Activated naive CD4-positive, alpha-beta T cell treated with anti-CD3 and anti-CD28 coated beads, Interleukin-2, amount 10 ng/mL, durations not matched to agents 7 days and 5 days (primary cell): Measurements from ENCODE around the gene C18orf63.

Experiments used
- CTCF ChIA-PET: fragments of 350-600 bp; sonication (Branson Sonifier 250); formaldehyde crosslinking; loops from one replicate; lab custom pipeline; 2021; ENCODE audit warnings: antibody characterized with exemption; lab: Charles Lee
- DNase-seq: peaks from one replicate; pipeline ENCODE4 v3.0.0-alpha.2; 2020
- H3K27ac Mint-ChIP-seq: one replicate; pipeline ENCODE4 v1.8.0; 2021; ENCODE audit warnings: mild to moderate bottlenecking, moderate library complexity, mixed read lengths
- H3K27me3 Mint-ChIP-seq: one replicate; pipeline ENCODE4 v1.8.0; 2021; ENCODE audit warnings: mild to moderate bottlenecking, mixed read lengths
- H3K36me3 Mint-ChIP-seq: one replicate; pipeline ENCODE4 v1.8.0; 2021; ENCODE audit warnings: mixed read lengths
- H3K4me1 Mint-ChIP-seq: one replicate; pipeline ENCODE4 v1.8.0; 2021; ENCODE audit warnings: mixed read lengths
- H3K4me3 Mint-ChIP-seq: one replicate; pipeline ENCODE4 v1.8.0; 2021; ENCODE audit warnings: mild to moderate bottlenecking, moderate library complexity, mixed read lengths
- H3K9me3 Mint-ChIP-seq: one replicate; pipeline ENCODE4 v1.8.0; 2021; ENCODE audit warnings: mixed read lengths

Gene C18orf63

DNA sequence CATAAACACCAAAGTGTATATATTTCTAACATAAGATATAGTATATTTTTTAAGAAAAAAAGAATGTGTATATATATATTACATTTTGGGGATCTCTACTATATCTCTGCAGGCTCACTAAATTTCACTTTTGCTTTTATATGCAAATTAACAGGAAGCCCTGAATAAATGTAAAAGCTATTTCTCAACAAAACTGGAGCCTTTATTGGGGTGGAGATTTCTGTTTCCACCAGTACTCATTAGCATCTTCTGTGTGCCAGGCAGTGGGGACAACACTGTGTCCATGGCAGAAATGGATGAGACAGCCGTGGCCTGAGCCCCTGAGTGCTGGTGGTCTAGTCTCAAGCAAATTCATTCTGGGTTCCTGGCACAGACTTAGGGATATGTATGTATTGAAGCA lies 41.3 kb downstream of the C18orf63 start:
- Mint-ChIP-seq H3K9me3 (no peaks in the 10 kb centered on the region), H3K4me3 (no peak overlapping the region), H3K27me3 (peaks cover 30% of the 10 kb centered on the region), H3K27ac (no peak overlapping the region), H3K36me3 (no peaks in the 10 kb centered on the region), H3K4me1 (peaks cover 32% of the 10 kb centered on the region)
- DNase-seq: no peak
- CTCF ChIA-PET: interaction anchor here (5.7 kb wide), 2 partner anchors 137 to 195 kb away, joined by 53 to 173 read pairs; partner anchors contain the start of gene CNDP2

DNA sequence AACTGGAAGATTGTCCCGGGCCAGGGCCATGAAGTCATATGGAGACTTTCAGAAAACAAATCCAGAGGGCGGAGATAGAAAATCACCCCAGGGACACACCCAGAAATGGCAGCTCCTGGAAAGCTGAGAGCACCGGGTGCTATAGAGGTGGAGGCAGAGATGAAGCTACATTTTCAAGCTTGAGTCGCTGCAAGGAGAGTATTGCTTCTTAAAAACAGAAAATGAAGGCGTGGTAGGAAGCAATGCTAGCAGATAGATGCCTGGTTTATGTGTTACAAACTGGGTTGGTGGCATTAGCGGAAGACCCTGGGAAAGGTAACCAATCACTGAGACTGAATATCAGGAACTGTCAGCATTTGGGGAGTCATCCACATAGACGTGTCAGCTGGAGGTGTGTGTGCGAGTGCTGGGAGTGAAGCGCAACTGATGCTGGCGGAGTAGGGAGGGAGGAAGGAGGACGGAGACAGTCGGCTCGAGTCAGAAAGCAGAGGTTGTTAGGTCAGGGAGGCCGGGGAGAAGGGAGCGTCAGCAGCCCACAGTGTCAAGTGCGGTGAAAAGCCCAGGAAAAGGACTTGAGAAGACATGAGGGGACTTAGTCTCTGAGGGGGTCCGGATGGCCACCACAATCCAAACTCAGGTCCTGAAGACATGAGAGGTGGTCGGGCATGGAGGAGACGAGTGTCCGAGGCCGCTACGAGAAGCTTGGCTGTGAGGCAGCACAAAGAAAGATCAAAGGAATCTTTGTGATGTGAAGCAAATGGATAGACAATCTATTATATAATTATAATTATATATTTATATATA lies 45.4 kb downstream of the C18orf63 start:
- H3K4me3 Mint-ChIP-seq: no peak overlapping the region
- H3K27ac Mint-ChIP-seq: no peak overlapping the region
- no peaks in the 10 kb centered on the region for H3K36me3 Mint-ChIP-seq
- DNase-seq: no peak
- H3K4me1 Mint-ChIP-seq: peaks cover 11% of the 10 kb centered on the region
- H3K27me3 Mint-ChIP-seq: peaks cover 26% of the 10 kb centered on the region
- no peaks in the 10 kb centered on the region for H3K9me3 Mint-ChIP-seq
- CTCF ChIA-PET: interaction anchor here (0.6 to 1.1 kb wide), 2 partner anchors 15 to 133 kb away, joined by 3 read pairs; no protein-coding TSS in a partner anchor

DNA sequence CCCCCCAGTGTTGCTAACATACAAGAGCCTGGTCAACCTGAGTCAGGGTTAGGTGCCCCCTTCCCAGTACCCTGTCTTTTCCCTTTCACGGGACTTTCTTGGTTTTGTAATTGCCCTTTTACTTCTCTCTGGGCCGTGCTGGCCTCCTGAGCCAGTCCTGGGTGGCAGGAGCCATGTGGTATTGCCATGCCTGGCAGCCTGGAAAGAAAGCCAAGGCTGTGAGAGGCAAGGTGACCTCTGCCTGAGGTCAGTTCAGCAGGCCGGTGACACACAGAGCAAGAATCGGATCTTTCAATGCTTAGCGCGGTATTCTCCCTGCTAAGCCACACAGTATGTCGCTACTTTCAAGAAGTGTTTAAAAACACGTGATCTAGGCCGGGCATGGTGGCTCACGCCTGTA lies 52.3 kb downstream of the C18orf63 start:
- no peak overlapping the region for H3K4me3 Mint-ChIP-seq
- DNase-seq: no peak
- H3K36me3 Mint-ChIP-seq: peaks cover 1% of the 10 kb centered on the region
- H3K27ac Mint-ChIP-seq: no peak overlapping the region
- no peaks in the 10 kb centered on the region for H3K9me3 Mint-ChIP-seq
- peaks cover 38% of the 10 kb centered on the region for H3K4me1 Mint-ChIP-seq
- H3K27me3 Mint-ChIP-seq: peaks cover 34% of the 10 kb centered on the region
- CTCF ChIA-PET: no interaction called here

DNA sequence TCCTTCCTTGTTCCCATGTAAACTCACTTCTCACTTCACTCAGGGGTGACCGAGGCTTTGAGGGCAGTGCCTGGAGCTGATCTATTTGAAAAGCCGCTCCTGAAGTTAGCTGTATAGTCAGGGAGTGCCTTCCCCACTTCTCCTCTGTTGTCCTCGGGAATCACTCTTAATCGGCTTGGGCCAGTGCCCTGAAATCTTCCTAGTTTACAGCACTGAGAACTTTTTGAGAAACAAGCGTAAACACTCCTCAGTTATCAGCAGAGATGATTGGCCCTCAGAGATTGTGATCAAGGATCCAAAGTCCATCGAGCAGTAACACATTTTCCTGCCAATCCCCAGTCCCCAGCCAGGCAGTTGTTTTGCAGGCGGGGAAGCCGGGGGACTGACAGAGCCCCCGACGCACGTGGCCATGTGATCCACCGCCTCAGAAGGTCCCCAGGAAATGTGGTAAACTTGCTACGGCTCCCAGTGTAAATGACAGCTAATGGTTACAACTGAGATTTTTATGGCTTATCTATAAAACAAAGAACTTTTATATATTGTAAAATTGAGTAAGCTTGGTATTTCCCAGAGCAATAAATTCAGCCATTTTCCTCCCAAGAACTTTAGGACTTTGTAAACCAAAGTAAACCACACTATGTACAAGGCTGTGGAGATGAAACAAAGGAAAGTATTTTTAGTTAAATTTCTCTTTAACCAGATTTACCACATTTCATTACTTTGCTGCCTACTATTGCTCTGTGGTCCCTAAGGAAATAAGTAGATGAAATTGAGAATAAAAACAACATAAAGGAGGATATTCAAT lies 53.5 kb downstream of the C18orf63 start:
- Mint-ChIP-seq H3K27me3 (peaks cover 26% of the 10 kb centered on the region), H3K27ac (no peak overlapping the region), H3K4me3 (no peak overlapping the region), H3K9me3 (no peaks in the 10 kb centered on the region), H3K36me3 (peaks cover 1% of the 10 kb centered on the region), H3K4me1 (peaks cover 48% of the 10 kb centered on the region)
- CTCF ChIA-PET: no interaction called here
- DNase-seq: no peak

DNA sequence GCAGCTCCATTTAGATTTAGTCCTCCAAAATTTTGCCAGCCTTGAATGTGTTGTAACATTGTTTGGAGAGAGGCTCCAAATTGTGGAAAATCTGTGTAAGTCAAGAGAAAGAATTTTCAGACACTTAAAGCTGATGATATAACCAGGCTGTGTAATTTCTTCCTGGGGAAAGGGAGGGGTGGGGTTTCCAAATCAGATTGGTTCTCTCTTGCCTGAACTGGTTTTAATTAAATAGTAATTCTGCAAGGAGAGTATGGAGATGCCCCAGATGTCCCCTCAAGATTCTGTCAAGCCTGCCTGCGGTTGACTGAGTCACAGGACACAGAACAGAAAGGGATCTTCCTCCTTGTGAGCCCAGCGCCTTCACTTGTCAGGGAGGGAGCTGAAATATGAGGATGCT lies 54.5 kb downstream of the C18orf63 start:
- Mint-ChIP-seq H3K27ac (no peak overlapping the region), H3K4me3 (no peak overlapping the region), H3K27me3 (peaks cover 26% of the 10 kb centered on the region), H3K36me3 (peaks cover 1% of the 10 kb centered on the region), H3K9me3 (no peaks in the 10 kb centered on the region), H3K4me1 (peaks cover 58% of the 10 kb centered on the region)
- CTCF ChIA-PET: interaction anchor here (1.0 kb wide), 1 partner anchor 8 kb away, joined by 3 read pairs; no protein-coding TSS in a partner anchor
- no peak for DNase-seq

DNA sequence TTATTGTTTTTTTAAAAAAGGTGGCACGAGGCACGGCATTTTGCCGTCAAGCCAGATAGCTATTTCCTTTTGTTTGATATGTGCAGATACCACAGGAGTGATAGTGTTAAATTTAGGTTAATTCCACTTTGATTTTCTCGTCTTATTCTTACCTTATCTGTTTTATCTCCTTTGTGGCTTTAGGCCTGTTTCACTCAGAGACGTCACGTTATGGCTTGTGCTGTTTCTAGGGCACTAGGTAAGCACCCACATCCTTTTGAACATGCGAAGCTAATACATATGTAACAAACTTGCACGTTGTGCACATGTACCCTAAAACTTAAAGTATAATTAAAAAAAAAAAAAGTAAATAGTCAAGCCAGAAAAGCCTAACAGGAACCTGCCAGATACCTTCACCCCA lies 57.8 kb downstream of the C18orf63 start:
- no peaks in the 10 kb centered on the region for H3K9me3 Mint-ChIP-seq
- H3K27me3 Mint-ChIP-seq: peaks cover 27% of the 10 kb centered on the region
- CTCF ChIA-PET: interaction anchor here (0.6 to 1.3 kb wide), 3 partner anchors 18 to 120 kb away, joined by 3 to 8 read pairs (median 3); no protein-coding TSS in a partner anchor
- DNase-seq: peak; percentile 71
- peaks cover 1% of the 10 kb centered on the region for H3K36me3 Mint-ChIP-seq
- peaks cover 87% of the 10 kb centered on the region for H3K4me1 Mint-ChIP-seq
- H3K4me3 Mint-ChIP-seq: no peak overlapping the region
- peak overlapping the region; percentile 80 for H3K27ac Mint-ChIP-seq

DNA sequence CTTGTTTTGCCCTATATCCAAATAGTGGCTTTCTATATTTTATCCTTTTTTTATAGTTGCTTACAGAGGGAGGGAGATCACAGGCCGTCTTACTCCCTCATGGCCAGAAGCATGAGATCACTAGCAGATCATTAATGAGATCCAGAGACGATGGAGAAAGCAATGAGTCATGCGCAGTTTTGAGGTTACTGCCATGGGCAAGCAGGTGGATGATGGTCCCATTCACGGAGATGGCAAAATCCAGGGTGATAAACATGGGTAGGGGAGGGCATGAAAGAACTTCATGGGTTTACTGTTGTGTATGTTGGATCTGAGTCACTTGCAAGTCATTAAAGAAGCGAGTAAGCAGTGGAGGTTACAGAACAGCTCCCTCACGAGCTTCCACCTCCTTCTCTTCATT lies 60.4 kb downstream of the C18orf63 start:
- no peak overlapping the region for H3K4me3 Mint-ChIP-seq

DNA sequence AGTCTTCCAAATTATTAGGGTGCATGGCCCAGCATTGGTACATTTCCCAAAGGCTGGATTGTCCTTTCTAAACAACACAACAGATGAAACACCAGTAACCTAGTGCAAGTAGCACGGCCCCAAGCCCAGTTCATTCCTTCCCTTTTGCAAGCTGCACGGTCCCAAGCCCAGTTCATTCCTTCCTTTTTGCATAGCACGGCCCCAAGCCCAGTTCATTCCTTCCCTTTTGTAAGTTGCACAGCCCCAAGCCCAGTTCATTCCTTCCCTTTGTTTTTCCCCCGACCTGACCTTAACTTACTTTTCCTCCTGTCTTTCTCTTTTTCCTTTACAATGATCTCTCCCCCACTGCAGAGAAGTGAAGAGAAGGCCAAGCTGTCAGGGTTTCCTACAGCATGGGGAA lies 60.9 kb downstream of the C18orf63 start:
- peaks cover 1% of the 10 kb centered on the region for H3K9me3 Mint-ChIP-seq
- H3K27ac Mint-ChIP-seq: peak overlapping the region; percentile 62
- H3K4me1 Mint-ChIP-seq: peaks cover 75% of the 10 kb centered on the region
- no peak overlapping the region for H3K4me3 Mint-ChIP-seq
- CTCF ChIA-PET: interaction anchor here (1.1 to 1.7 kb wide), 2 partner anchors 13 to 16 kb away, joined by 3 to 5 read pairs; no protein-coding TSS in a partner anchor
- DNase-seq: no peak
- peaks cover 6% of the 10 kb centered on the region for H3K36me3 Mint-ChIP-seq
- peaks cover 11% of the 10 kb centered on the region for H3K27me3 Mint-ChIP-seq

More for the DNA sequence above, 60.4 kb downstream of the C18orf63 start:
- peaks cover 15% of the 10 kb centered on the region for H3K27me3 Mint-ChIP-seq
- no peak for DNase-seq
- H3K4me1 Mint-ChIP-seq: peaks cover 80% of the 10 kb centered on the region
- peak overlapping the region; percentile 12 for H3K27ac Mint-ChIP-seq
- H3K9me3 Mint-ChIP-seq: peaks cover 1% of the 10 kb centered on the region
- CTCF ChIA-PET: interaction anchor here (1.1 to 1.7 kb wide), 2 partner anchors 13 to 15 kb away, joined by 3 to 5 read pairs; no protein-coding TSS in a partner anchor
- peaks cover 6% of the 10 kb centered on the region for H3K36me3 Mint-ChIP-seq

DNA sequence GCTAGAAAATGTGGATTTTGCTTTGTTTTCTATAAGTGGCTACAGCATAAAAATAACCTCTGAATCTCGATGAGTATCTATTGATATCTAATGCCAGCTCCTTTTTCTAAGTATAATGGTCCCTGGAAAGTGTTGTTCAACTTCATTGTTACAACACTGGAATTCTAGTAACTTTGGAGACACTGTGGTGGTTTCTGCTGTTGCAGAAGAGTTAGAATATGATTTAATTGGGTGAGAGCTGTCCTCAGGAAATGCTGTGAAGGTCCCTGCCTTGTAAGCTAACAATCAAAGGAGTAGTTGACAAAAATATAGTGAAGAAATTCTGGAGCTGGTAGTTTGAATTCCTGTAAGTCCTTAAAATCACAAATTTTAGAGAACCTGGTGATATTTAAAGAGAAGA lies 62.1 kb downstream of the C18orf63 start:
- Mint-ChIP-seq H3K9me3 (peaks cover 1% of the 10 kb centered on the region), H3K36me3 (peaks cover 6% of the 10 kb centered on the region), H3K4me1 (peaks cover 66% of the 10 kb centered on the region), H3K27ac (peak overlapping the region; percentile 95), H3K27me3 (peaks cover 15% of the 10 kb centered on the region), H3K4me3 (peak overlapping the region; percentile 41)
- CTCF ChIA-PET: interaction anchor here (0.7 to 2.8 kb wide), 8 partner anchors 7 to 181 kb away, joined by 3 to 12 read pairs (median 3); no protein-coding TSS in a partner anchor
- DNase-seq: no peak

DNA sequence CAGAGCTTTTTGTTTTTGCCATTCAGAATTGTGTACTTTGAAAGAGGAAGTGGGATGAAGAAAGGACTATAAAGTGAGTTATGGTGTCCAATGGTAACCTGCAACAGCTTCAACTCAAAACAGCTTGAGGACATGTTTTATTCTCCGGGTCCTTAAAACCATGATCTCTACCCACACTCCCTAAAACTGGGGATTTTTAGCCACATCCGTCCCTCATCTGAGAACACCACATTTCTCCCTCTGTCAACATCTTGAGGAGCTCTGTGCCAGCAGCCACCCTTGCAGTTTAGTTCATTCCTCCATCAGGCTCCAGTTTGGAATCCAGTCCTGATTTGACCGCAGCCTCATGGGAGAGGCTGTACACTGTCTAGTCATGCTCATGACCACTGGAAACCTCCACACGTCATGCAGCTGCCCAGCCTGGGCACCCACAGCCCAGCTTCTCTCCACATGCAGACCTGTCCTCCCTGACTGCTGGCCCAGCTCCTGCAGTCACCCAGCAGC lies 62.6 kb downstream of the C18orf63 start:
- H3K27ac Mint-ChIP-seq: peak overlapping the region; percentile 95
- H3K9me3 Mint-ChIP-seq: peaks cover 1% of the 10 kb centered on the region
- CTCF ChIA-PET: interaction anchor here (0.7 to 2.8 kb wide), 8 partner anchors 8 to 181 kb away, joined by 3 to 12 read pairs (median 3); no protein-coding TSS in a partner anchor
- peaks cover 6% of the 10 kb centered on the region for H3K36me3 Mint-ChIP-seq
- H3K27me3 Mint-ChIP-seq: peaks cover 16% of the 10 kb centered on the region
- H3K4me1 Mint-ChIP-seq: peaks cover 64% of the 10 kb centered on the region
- peak; percentile 66 for DNase-seq
- H3K4me3 Mint-ChIP-seq: peak overlapping the region; percentile 41

DNA sequence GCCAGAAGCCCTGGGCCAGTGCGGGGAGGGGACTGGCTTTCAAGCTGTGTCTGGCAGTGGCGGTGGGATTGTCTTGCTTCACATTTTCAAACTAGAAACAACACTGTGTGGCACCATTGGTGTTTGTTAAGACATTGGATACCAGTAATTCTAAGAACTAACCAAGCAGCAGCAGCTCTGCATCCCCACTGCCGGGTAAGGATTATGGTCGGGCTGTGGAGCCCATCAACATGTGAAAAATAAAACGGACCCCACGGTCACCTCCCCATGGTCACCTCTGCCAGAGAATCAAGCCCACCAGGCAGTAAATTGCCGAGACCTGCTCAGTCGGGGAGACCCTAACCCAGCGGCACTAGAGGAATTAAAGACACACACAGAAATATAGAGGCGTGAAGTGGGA lies 65.3 kb downstream of the C18orf63 start:
- CTCF ChIA-PET: no interaction called here

DNA sequence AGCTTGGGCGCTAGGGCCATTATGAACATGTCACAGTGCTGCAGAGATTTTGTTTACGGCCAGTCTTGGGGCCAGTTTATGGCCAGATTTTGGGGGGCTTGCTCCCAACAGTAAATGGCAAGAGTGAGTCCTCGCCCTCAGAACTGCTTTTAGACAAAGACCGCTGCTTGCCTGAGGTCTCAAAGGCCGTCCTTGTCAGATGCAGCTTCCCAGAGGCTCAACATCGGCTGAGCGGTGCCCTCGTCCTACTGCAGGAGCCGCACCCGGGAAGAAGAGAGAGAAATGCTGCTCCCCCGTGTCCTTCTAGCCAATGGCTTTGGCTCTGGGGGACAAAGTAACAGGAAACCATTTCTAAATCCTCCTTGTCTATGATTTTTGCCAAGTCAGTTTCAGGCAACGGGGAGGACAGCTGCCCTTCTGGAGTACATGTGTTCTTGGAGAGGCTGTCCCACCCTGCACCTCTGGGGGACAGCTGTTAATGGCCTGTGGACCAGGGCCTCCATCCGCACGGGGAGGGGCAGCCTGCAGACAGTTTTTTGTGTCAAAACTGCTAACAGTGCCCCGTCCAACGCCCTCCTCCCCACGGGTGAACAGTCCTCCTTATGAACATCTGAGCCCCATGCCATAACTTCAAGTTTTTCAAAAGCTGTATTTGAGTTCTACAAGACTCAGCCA lies 66.1 kb downstream of the C18orf63 start:
- Mint-ChIP-seq H3K27me3 (peaks cover 24% of the 10 kb centered on the region), H3K4me3 (no peak overlapping the region), H3K27ac (no peak overlapping the region), H3K36me3 (peaks cover 6% of the 10 kb centered on the region), H3K9me3 (peaks cover 1% of the 10 kb centered on the region), H3K4me1 (peaks cover 29% of the 10 kb centered on the region)
- CTCF ChIA-PET: no interaction called here
- DNase-seq: no peak

More for the DNA sequence above, 65.3 kb downstream of the C18orf63 start:
- peaks cover 1% of the 10 kb centered on the region for H3K9me3 Mint-ChIP-seq
- H3K4me3 Mint-ChIP-seq: no peak overlapping the region
- no peak overlapping the region for H3K27ac Mint-ChIP-seq
- peaks cover 6% of the 10 kb centered on the region for H3K36me3 Mint-ChIP-seq
- H3K27me3 Mint-ChIP-seq: peaks cover 25% of the 10 kb centered on the region
- DNase-seq: no peak
- peaks cover 38% of the 10 kb centered on the region for H3K4me1 Mint-ChIP-seq

DNA sequence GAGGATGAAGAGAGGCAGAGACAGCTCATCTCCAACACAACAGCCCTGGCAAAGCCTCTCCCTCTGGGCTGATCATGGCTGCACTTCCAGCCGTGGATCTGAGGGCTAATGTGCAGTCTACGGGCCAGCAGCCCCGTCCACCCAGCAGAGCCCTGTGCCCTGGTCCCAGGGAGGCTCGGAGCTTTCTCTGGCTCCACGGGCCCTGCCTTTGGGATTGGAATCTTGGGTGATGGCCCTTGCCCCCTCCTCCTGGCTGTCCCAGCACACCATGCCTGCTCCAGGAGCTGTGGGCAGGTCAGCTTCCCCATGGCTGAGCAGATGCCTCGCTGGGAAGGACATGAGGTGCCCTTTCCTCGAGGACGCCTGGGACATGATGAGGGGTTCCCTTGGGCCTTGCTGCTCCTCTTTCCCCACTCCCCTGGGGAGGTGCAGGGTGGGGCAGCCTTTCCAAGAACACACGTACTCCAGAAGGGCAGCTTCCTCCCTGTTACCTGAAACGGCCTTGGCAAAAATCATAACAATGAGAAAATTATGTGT lies 66.9 kb downstream of the C18orf63 start:
- Mint-ChIP-seq H3K36me3 (peaks cover 6% of the 10 kb centered on the region), H3K4me1 (peaks cover 24% of the 10 kb centered on the region), H3K27ac (no peak overlapping the region), H3K9me3 (peaks cover 1% of the 10 kb centered on the region), H3K4me3 (no peak overlapping the region), H3K27me3 (peaks cover 29% of the 10 kb centered on the region)
- CTCF ChIA-PET: no interaction called here
- DNase-seq: no peak
